Omental fat pad (tissue), 4 donors: Measurements from ENCODE around the gene PEF1. TPM values are rescaled to one million over a fixed set of nuclear protein-coding genes. Genes with fewer than 3 reads are reported as not detected.

Experiments
- ATAC-seq: fragments of 150-250 bp; one replicate; pipeline ENCODE4 v1.9.1; 2016; ENCODE audit warnings: mild to moderate bottlenecking, moderate library complexity; ENCODE audit not compliant: low FRiP score
- DNase-seq: peaks from one replicate; pipeline ENCODE4 v3.0.0-alpha.2; 2019; ENCODE audit warnings: low spot score
- CTCF ChIP-seq, 3 donors: fragments of 450-650 bp; IDR thresholded peaks; one replicate each; pipeline ENCODE4 v1.5.1; 2016 to 2017; ENCODE audit warnings: antibody characterized with exemption in 3 of 3, mild to moderate bottlenecking in 3 of 3, moderate library complexity in 2 of 3
- total RNA-seq, 4 donors: library from RNA; depleted of rRNA; stranded (reverse); fragments of >200 nt; gene quantifications; one replicate each; pipeline ENCODE4 v1.1.0, GENCODE V29; 2016

PEF1 gene
- total RNA-seq, 4 donors from 2014 or later = 54.7 to 73.5 (median 67.3) TPM

- no peak for ATAC-seq
- no peak for DNase-seq
- TF ChIP-seq CTCF (IDR thresholded peaks at IDR 0.05) = no peak
Observed at GRCh38 chr1:31657020-31657804, 12.5 kb upstream of the PEF1 start.

- no peak for TF ChIP-seq CTCF (IDR thresholded peaks at IDR 0.05)
- DNase-seq = no peak
- ATAC-seq = no peak
Observed at GRCh38 chr1:31655756-31656155, 11.1 kb upstream of the PEF1 start.

GRCh38 chr1:31655104-31655503, 10.4 kb upstream of the PEF1 start:
- DNase-seq (no peak), ATAC-seq (no peak)
- TF ChIP-seq CTCF (IDR thresholded peaks at IDR 0.05) = no peak

GRCh38 chr1:31654474-31654776, 9.7 kb upstream of the PEF1 start:
- DNase-seq (no peak), ATAC-seq (no peak)
- TF ChIP-seq CTCF (IDR thresholded peaks at IDR 0.05) = no peak

- DNase-seq (no peak), ATAC-seq (no peak)
- no peak for TF ChIP-seq CTCF (IDR thresholded peaks at IDR 0.05)
Observed at GRCh38 chr1:31653717-31654473, 9.2 kb upstream of the PEF1 start.

GRCh38 chr1:31652891-31653499, 8.3 kb upstream of the PEF1 start:
- no peak for TF ChIP-seq CTCF (IDR thresholded peaks at IDR 0.05)
- no peak for DNase-seq
- ATAC-seq = no peak
